DND-41 (cell line): ENCODE measurements around the gene ACLY.
"Not testable (repeated sequence)": the region's sequence is repeated elsewhere in the genome, so short reads cannot be mapped to it uniquely, and the experiment has no call there.

Source experiments
- ATAC-seq: fragments of 200-7000 bp; cut with Tn5 transposase; 3 replicates; pipeline ENCODE4 v1.9.1; 2021; ENCODE audit warnings: low read depth; ENCODE audit not compliant: insufficient read depth
- DNase-seq: peaks from one replicate; pipeline ENCODE4 v3.0.0-alpha.2; 2020
- H2AFZ ChIP-seq: 2 replicates; pipeline ENCODE4 v1.6.0; 2012; ENCODE audit warnings: low read depth, low read length
- H3K27ac ChIP-seq: 2 replicates; pipeline ENCODE4 v1.5.1; 2012; ENCODE audit warnings: low read length, inconsistent platforms
- H3K27me3 ChIP-seq: fragments of 200-600 bp; sonication (generic); 2 replicates; pipeline ENCODE4 v1.6.0; 2012; ENCODE audit warnings: low read length, mild to moderate bottlenecking, inconsistent platforms; ENCODE audit not compliant: insufficient read depth, poor library complexity
- H3K36me3 ChIP-seq: 2 replicates; pipeline ENCODE4 v1.5.1; 2012; ENCODE audit warnings: low read length, inconsistent platforms; ENCODE audit not compliant: insufficient read depth
- H3K4me1 ChIP-seq: 2 replicates; pipeline ENCODE4 v1.5.1; 2012; ENCODE audit warnings: mild to moderate bottlenecking, low read length; ENCODE audit not compliant: insufficient read depth
- H3K4me2 ChIP-seq: 2 replicates; pipeline ENCODE4 v1.6.0; 2012; ENCODE audit warnings: mild to moderate bottlenecking, moderate library complexity, low read length, inconsistent platforms; ENCODE audit not compliant: insufficient read depth
- H3K4me3 ChIP-seq, 2 experiments: fragments of 200-600 bp in 1 of 2; shearing (Covaris generic) in 1 of 2; 2 replicates each; pipeline ENCODE4 v1.5.1; 2012 to 2016; ENCODE audit warnings: inconsistent platforms in 2 of 2, low read length in 2 of 2, mild to moderate bottlenecking in 2 of 2, low read depth in 1 of 2, moderate library complexity in 1 of 2
- H3K79me2 ChIP-seq: 2 replicates; pipeline ENCODE4 v1.6.0; 2012; ENCODE audit warnings: low read length, inconsistent platforms; ENCODE audit not compliant: insufficient read depth
- H3K9ac ChIP-seq: 2 replicates; pipeline ENCODE4 v1.6.0; 2012; ENCODE audit warnings: low read depth, mild to moderate bottlenecking, inconsistent platforms, low read length, moderate library complexity
- H3K9me3 ChIP-seq: 2 replicates; pipeline ENCODE4 v1.5.1; 2012; ENCODE audit warnings: low read length, moderate library complexity, mild to moderate bottlenecking, inconsistent platforms; ENCODE audit not compliant: insufficient read depth, severe bottlenecking
- H4K20me1 ChIP-seq: 2 replicates; pipeline ENCODE4 v1.6.0; 2012; ENCODE audit warnings: low read length; ENCODE audit not compliant: insufficient read depth
- CTCF ChIP-seq: IDR thresholded peaks from 2 replicates; pipeline ENCODE4 v1.5.1; 2012; ENCODE audit warnings: borderline replicate concordance, low read length, moderate library complexity, mild to moderate bottlenecking; ENCODE audit not compliant: poor library complexity, severe bottlenecking; ENCODE audit errors: extremely low read depth
- EZH2 ChIP-seq: IDR thresholded peaks from 3 replicates; pipeline ENCODE4 v1.6.1; 2012; ENCODE audit warnings: borderline replicate concordance, low read depth, mild to moderate bottlenecking, moderate library complexity, low read length, inconsistent platforms; ENCODE audit not compliant: severe bottlenecking

Gene ACLY

GRCh38 chr17:41880130-41880529 lies 38.6 kb downstream of the ACLY start:
- ATAC-seq = no peak
- no peak overlapping the region for H3K4me3 ChIP-seq
- no peaks in the 10 kb centered on the region; the same call in 1 of the 2 replicates for H4K20me1 ChIP-seq
- TF ChIP-seq EZH2 (no peak), CTCF (no peak)
- no peak for DNase-seq
- H3K9me3 ChIP-seq = no peaks in the 10 kb centered on the region
- no peaks in the 10 kb centered on the region for H3K27me3 ChIP-seq
- H3K79me2 ChIP-seq = no peaks in the 10 kb centered on the region; the same call in 1 of the 2 replicates
- H3K4me2 ChIP-seq = no peak overlapping the region
- H3K9ac ChIP-seq = no peak overlapping the region
- peaks cover 77% of the 10 kb centered on the region for H3K36me3 ChIP-seq
- no peaks in the 10 kb centered on the region for H3K4me1 ChIP-seq
- H3K27ac ChIP-seq = no peak overlapping the region
- no peak overlapping the region for H2AFZ ChIP-seq

DNA sequence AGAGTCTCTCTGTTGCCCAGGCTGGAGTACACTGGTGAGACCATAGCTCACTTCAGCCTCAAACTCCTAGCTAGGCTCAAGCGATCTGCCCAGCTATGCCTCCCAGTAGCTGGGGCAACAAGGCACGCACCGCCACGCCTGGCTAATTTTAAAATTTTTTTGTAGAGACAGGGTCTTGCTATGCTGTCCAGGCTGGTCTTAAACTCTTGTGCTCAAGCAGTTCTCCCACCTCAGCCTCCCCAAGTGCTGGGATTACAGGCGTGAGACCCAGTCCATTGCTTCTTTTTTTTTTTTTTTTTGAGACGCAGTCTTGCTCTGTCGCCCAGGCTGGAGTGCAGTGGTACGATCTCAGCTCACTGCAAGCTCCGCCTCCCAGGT lies 44.5 kb downstream of the ACLY start:
- H4K20me1 ChIP-seq, H2AFZ ChIP-seq, H3K27me3 ChIP-seq, H3K9ac ChIP-seq, H3K27ac ChIP-seq, H3K79me2 ChIP-seq, ATAC-seq, DNase-seq, H3K9me3 ChIP-seq, H3K4me1 ChIP-seq, H3K4me2 ChIP-seq, H3K4me3 ChIP-seq: not testable (repeated sequence)
- H3K36me3 ChIP-seq = peaks cover 74% of the 10 kb centered on the region

GRCh38 chr17:41873559-41874292 lies 45.0 kb downstream of the ACLY start:
- ATAC-seq = no peak
- no peaks in the 10 kb centered on the region for H3K9me3 ChIP-seq

More at GRCh38 chr17:41873559-41874292, 45.0 kb downstream of the ACLY start:
- Histone ChIP-seq H3K4me3 (no peak overlapping the region), H3K27me3 (no peaks in the 10 kb centered on the region), H2AFZ (no peak overlapping the region), H3K4me1 (no peaks in the 10 kb centered on the region), H3K79me2 (no peaks in the 10 kb centered on the region), H3K4me2 (no peak overlapping the region), H3K27ac (no peak overlapping the region), H3K36me3 (peaks cover 75% of the 10 kb centered on the region), H4K20me1 (no peaks in the 10 kb centered on the region), H3K9ac (no peak overlapping the region)
- no peak for DNase-seq
- no peak for TF ChIP-seq CTCF
- no peak for TF ChIP-seq EZH2
